HG03521 (cell line): ENCODE results near the gene PARVA.

ENCODE experiments used
- ATAC-seq: cut with Tn5 transposase; IDR thresholded peaks from one replicate; pipeline ENCODE4 v1.9.1; 2021; ENCODE audit warnings: mild to moderate bottlenecking, moderate library complexity; ENCODE audit not compliant: unreplicated experiment

The PARVA gene

DNA sequence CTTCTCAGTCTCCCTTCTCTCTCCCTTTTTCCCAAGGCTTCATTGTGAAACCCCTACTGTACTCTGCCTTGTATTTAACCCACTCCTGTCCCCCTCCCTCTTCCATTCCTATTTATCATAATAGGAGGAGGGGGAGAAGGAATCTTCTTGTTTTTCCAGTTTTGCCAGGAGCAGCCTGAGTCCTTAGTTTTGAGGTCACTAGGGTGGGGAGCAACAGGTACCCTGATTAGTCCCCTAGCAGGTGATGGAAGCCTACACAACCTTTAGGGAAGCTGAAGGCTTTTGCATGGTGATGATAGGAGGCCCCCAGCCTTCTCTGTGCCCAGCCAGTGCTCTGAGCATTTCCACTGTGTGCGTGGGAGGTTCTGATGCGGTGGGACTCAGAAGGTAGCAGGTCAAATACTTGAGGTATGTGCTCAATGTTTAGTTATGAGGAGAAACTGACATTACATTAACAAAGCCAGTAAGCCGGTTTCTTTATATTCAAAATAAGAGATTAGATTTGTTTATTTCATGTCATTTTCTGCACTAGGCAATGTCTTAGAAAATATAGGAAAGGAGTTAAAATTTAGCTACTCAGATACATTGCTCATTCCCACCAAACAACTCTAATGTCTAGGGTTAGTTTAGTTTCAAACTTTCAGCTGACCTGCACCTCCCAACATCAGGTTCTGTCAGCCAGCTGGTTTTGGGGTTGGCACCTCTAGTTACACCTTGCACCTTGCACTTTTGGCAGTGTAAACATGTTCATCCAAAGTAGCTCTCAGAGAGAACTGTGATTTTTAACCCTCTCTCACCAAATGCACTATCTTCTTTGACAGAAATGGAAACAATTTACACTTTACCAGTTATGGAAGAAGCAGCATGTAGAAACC is 26.0 kb downstream of the PARVA start:
- no peak for ATAC-seq

DNA sequence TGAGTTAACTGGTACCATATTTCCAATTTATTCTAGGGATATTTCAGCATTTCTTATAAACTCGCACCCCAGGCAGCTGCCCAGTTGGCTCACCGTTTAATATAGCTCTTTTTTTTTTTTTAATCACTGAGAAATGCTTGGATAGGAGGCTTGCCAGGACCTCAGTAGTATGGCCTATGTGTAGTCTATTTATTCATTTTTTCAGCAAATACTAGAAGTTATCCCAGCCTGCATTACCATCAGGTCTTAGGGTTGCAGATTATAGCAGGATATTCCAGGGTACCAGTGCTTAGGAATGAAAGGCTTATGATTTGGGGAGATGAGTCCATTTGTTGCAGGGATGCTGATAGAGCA is 26.6 kb downstream of the PARVA start:
- ATAC-seq = no peak

DNA sequence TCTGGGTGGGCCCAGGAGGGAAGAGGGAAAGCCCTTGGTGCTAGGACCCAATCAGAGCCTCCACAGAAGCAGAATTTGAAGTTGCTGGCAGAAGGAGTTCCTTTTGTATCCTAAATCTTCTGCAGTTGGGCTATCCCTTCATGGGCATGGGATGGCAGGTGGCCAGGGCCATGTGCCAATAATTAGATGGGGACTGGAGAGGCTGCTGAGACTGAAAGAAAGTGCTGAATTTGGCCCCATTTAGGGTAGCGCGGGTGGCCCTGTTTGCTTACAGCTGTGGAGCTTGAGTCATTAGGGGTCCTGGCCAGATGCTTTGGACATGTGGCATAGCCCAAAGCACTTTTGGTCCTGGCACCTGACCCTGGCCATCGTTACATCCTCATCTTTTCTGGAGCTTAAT is 27.1 kb downstream of the PARVA start:
- no peak for ATAC-seq

DNA sequence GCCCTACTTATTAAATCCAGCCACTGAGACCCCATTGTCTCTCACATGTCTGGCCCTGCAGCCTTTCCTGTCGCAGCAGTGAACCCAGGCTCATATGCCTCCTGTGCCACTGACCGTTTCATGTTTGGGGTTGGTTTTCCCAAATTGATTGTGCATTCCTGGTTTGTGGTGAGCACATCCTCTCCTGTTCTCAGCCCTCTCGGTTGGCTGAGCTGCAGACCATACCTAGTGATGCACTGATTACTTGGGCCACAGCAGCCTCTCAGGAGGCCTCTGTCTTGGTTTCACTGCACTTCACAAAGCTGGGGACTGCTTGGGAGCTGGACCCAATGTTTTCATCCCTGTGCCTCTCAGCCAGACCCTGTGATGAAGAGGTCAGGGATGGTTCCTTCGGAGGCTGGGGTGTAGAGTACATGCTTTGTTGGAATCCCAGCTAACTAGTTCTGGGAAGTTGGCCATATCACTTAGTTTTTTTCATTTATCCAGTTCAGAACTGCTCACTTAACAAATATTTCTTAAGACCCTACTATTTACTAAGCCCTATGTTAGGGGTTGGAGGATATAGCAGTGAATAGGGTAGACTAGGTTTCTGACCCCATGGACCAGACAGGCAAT is 30.9 kb downstream of the PARVA start:
- no peak for ATAC-seq

DNA sequence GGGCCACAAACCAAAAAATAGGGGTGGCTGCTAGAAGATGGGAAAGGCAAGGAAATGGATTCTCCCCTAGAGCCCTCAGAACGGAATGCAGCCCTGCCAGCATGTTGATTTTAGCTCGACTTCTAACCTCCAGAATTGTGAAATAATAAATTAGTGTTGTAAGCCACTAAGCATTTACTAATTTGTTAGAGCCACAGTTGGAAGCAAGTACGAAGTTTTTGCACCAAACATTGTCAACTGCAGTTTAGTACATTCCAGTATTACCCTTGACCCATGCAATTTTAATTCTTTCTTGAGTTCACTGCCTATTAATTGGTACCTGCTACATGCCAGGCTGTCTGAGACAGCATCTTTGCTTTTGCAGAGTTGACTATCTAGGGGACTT is 32.2 kb downstream of the PARVA start:
- no peak for ATAC-seq

DNA sequence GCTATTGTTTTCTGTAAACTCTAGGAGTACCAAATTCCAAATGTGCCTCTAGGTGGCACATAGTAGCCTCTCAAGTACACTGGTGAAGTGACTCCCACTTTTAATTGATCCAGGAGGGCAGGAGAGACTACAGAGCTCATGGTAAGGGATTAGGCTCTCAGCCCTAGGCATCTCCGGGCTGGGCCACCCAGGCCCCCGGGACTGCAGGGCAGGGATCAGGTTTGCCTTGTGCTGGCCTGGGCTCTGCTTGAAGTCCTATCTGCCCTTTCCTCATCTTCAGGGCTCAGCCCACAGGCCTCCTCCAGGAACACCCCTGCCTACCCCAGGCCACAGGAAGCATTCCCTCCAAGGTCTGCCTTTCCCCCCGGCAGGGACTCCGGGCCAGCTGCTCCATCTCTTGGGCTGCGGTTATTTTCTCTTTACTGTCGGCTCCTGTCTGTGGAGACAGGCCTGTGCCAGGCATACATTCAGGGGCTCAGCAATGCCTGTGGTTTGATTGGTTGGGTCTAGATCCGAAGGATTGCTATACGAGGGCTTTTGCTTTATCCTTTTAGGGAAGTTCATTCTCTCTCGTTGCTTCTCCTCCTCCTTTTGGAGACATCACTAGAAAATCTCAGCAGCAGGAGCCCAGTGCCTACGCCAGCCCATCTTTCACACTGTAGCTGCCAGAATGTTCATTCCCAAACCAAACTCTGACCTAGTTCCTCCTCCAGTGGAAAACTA is 32.8 kb downstream of the PARVA start:
- ATAC-seq = no peak

DNA sequence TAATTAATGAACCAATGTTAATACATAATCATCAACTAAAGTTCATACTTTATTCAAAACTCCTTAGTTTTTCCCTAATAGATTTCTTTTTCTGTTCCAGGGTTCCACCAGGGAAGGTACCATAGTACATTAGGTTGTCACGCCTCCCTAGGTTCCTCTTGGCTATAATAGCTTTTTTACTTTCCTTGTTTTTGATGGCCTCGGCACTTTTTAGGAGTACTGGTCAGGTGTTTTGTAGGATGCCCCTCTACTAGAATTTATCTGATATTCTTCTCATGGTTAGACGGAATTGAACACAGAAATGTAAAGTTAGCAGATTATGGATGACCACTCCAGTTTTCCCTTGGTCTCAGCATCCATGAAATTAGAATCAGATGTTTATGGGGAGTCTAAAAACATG is 34.0 kb downstream of the PARVA start:
- no peak for ATAC-seq

DNA sequence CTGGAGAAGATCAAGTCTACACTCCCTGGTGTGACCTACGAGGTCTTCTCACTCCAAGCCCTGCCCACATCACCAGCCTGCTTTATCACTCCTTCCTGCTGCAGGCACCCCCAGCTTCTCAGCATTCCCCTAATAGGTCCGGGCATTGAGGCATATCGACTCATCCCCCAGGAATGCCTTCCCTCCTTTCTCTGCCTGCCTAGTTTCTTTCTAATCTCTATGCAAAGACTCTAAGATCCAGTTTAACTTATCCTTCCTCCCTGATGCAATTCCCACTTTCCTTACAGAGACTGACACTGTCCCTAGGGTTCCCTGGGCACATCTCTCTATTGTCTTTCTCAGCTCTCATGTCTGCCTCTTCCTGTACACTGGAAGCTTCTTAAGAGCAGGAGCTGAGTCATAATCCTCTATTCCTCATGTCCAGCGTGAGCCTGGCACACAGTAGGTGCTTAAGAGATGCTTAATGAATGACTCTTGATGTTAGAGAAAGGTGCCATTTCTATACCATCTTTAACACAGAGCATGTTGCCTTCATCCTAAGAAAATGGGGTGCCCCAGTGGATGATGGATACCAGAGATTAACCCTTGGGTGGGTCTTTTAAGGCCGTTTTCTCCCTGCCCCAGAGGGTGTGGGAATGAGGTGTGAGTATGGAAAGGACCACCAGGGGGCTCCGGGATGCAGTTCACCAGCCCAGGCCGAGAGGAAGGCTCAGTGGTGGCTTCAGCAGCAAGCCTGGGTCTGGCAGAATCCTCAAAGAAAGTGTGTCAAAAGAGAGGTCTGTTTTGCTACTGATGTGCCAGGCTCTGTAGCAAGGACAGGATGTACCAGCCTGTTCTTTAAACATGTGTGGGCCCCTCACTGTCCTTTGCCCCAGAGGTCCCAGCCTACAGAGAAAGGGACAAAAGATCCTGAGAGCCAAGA is 34.7 kb downstream of the PARVA start:
- peak; percentile 62 for ATAC-seq

DNA sequence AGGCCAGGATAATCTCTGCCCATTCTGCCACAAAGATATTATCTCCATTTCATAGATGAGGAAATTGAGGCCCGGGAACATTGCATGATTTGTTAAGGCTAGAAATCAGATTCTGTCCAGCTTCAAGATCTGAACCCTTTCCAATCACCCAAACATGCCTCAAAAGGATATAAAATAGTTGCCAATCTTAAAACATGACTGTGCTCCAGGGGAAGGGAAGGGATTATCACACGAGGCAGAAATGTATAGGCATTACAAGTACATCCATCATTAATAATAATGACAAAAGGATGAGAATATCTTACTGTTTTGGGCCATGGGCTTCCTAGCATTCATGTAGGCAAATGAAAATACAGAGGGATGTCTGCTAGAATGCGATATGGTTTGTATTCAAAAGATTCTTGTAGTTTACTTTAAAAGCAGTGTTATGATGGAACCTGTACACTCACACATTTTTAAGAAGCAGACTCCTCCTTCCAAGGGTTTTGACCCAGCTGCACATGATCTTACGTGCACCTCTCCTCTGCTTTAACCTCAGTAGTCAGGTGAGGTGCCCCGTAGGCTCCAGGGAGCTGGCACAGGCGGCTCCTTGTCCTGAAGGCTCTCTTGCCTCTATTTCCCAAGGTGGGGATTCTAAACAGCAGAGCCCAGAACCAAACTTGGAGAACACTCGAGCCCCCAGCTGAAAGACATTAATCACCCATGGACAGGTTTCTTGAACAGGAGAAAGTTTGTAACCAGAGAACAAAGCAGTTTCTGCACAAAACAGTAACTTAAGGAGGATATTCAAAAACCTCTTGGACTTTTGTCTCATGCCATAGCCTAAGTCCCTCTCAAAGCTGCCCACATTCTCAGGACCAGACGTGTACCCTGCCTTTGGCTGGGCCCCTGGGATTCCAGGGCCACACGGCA is 36.0 kb downstream of the PARVA start:
- no peak for ATAC-seq

DNA sequence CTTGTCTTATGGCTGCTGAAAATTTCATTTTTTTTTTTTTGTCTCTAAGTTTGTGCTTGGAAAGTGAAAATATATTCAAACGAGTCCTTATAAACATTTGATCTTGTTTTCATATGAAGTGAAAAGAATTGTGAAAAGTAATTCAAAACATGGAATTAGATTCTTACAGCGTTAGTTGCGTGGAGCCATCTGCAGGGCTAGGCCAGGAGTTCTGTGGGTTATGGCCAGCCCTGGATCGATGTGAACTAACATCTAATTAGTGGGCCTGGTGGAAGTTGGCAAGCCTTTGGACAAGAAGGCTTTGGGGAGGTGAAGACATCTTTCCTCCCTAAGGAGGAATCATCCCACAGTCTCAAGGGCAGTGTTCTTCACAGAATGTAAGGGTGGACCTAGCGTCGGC is 37.2 kb downstream of the PARVA start:
- no peak for ATAC-seq

DNA sequence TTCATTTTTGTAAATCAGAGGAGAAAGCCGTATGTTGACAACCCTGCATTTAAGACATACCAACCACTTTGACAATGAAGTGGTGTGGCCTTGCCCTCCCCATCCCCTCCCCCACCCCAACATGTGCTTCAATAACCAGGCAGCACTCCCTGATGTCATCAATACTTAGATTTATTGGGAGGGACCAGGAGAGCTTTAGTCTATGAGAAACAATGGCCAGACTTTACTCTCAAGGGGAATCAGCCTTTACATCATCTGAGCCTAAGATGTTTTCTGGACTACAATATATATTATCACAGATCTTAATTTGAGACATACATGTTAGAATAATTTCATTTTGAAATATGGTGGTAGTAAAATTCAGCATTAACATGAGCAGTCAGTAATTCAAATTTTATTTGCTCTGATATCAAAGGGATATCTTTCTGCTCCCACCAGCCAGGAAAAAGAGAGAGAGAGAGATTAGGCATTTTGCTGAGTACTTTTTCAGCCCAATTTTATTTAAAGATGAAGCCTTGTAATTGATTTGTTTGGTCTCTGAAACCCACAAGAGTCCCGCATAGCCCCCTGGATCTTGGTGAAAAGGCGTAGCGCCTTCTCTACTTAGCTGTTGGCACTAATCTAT is 38.1 kb downstream of the PARVA start:
- no peak for ATAC-seq

DNA sequence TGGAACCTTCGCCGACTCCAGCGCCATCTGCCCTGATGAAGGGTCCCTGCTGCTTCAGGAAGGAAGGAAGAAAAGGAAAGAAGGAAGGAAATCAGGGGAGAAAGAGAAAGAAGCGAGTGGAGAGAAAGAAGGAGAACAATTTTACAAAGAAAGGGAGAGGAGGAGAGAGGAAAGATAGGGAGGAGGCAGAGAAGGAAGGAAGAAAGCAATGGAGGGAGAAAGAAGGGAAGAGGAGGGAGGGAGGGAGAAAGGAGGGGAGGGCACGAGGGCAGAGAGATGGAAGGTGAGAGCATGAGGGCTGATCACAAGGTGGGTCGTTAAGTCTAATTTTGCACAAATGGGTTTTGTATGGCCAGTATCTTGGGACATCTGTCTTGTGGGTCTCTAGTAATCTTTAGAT is 39.2 kb downstream of the PARVA start:
- no peak for ATAC-seq

DNA sequence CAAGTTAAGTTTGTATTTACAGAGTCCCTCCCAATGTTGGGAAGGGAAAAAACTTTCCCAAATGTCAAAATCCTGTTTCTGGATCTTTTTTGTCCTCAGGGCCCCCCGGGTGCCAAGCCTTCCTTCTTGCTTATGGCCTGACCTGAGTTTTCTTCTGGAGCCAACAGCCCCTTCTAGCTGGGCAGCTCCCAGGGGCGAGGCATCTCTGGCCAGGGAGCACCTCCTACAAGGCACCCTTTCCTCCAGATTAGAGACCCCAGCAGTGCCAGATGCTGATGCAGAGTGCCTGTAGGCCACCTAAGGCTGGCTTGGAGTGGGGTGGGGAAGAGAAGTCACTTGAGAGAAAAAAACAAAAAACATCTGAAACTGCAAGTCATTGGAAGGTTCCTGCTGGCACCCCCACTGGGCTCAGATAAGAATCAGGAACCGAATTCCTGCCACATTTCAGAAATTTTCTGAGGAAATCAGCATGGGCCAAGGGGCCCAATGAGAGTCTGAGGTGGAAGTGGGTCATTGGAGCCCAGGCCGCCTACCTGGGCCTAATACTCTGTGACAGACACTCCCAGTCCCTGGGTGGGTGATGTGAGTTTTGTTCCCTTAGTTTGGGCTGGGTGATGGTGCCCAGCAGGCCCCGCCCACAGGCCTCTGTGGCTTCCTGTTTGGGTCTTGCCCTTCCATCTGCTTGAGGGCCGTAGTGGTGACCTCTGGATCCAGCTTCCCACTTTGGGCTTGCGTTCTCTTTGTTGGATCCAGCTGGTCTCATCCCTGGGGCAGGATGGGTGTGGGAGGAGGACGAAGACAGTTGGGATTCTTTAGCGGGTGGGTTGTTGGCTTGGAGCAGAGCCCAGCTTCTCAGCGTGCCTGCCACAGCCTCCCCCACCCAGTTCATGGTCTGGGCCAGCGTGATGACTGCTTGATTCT is 40.6 kb downstream of the PARVA start:
- no peak for ATAC-seq

DNA sequence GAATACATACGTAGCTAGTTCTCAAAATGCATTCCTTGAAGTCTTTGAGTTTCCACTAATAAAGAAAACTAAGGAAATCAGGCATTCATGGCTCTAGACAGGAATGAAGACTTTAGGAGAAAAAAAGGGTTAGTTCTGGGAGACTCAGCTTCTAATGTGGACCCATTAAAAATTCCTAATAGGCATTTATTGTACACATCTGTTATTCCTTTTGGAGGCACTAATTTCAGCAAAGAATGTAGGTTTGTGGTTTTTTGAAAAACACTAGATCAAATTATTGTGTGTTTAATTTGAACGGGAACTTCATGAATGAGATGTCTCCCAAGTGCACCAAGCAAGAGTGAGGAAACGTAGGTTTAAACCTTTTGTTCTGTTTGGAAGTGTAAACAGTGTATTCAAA is 42.7 kb downstream of the PARVA start:
- ATAC-seq = no peak

DNA sequence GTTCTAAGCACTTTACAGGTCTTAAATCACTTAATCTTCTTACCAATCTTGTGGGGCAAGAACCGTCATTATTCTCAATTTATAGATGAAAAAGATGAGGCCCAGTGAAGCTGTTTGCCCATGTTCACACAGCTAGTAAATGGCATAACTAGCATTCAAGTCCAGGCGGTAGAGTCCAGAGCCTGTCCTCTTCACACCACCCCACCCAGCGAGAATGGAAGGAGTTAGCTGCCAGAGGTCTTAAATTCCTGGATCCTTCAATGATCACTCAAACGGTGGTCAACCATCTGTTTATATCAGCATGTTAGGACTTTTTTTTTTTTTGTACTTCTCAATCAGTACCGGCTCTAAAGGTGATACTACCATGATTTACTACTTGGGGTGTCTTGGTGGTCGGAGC is 43.3 kb downstream of the PARVA start:
- no peak for ATAC-seq

DNA sequence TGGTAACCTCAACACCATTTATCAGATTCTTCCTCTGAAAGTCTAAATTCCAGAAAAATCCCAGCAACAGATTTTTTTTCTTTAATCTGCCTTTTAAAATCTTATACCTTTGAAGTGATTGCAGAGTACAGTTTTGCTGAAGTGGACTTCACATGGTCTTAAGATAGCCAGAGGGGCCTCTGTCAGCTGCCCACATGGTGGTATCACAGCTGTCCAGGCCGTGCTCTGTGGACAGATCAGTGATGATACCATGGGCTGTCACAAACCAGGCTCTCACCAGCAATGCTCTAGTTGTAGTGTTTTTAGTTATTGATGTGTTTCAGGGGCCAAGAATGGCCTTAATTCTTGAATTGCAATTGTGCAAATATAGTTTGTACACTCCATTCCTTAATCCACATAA is 44.0 kb downstream of the PARVA start:
- ATAC-seq = no peak

DNA sequence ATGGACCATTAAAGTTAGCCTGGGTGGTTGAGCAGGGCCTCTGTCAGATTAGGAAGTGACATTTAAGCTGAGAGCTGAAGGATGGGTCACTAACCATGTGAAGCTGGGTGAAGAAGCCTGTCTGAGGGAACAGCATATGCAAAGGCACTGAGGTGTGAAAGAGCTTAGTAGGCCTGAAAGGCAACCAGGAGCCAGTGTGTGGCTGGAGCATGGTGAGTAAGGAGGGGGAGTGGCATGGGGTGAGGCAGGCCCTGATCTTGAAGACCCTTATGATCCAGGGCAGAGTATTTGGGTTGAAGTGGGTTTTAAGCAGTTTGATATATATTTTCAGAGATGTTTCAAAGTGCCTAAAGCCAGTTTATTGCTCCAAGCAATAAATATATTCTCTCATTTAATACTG is 48.8 kb downstream of the PARVA start:
- ATAC-seq = no peak

DNA sequence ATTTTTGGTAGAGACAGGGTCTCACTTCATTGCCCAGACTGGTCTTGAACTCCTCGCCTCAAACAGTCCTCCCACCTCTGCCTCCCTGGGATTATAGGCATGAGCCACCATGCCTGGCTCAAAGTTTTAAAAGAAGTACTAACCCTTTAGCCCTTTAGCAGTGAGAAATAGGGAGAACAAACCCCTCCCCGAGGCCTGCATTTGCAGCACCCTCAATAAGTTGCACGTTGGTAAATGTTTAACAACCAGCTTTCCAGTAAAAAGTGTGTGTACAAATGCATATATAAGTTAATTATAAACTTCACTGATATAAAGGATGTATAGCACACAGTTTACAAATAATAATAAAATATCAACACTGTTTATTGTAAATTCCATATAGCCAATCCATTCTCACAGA is 51.8 kb downstream of the PARVA start:
- no peak for ATAC-seq

DNA sequence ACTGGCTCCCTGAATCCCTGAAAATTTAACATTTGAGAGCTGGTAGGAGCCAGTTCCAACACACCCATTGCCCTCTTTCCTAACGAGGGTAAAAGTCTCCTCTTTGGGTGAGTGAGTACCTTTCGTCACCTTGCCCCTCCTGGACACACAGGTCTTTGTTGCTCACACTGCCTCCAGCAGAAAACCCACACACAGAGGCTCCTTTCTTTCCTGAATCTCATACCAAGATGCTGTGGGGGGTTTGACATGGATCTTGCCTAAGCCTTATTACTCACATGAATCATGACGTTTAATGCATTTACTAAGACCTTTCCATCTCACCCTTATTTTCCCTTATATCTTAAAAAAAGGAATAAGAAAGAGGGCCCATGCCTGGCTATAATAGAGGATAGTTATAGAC is 53.0 kb downstream of the PARVA start:
- ATAC-seq = no peak
